ENCODE results near the gene BEST2.
A peak's percentile ranks its signal among the peaks of the same experiment; 100 is the strongest.

Gene BEST2

GRCh38 chr19:12748489-12748888 is 3.1 kb upstream of the BEST2 start:
- Mint-ChIP-seq H3K4me3 (no peak overlapping the region), H3K9me3 (peaks cover 5% of the 10 kb centered on the region), H3K36me3 (peaks cover 23% of the 10 kb centered on the region), H3K4me1 (peaks cover 6% of the 10 kb centered on the region), H3K27ac (no peak overlapping the region), H3K27me3 (peaks cover 22% of the 10 kb centered on the region)
- ATAC-seq (ENCODE audit: low read depth) = no peak
- DNase-seq (ENCODE audit: low spot score in 2 of 2) = no peak

DNA sequence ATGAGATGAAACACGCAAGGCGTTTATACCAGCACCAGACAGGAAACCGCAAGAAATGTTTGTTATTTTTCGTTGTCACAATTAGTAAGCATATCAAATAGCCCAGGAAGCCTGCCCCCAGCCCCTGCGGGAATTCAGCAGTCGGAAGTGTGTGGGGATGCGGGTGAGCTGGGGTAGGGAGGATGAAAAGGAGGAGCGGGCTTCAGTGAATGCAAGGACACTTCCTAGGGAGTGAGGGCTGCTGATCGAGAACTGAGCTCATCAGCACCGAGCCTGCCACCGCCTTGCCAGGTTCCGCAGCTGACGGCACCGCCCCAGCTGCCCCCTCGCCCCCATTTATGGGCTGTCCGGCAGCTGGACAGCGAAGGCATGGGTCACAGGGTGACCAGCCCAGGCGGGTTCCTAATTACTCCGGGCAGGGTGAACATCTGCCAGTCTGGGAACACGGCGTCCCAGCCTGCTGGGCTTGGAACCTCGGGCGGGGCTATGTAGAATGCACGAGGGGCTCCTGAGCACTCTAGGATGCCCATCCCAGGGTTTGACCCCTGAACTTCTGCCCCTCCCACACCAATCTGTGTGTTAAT is 1.6 kb upstream of the BEST2 start:
- H3K9me3 Mint-ChIP-seq = peaks cover 5% of the 10 kb centered on the region
- peaks cover 6% of the 10 kb centered on the region for H3K4me1 Mint-ChIP-seq
- ATAC-seq (ENCODE audit: low read depth) (peak; percentile 44), DNase-seq (ENCODE audit: low spot score in 2 of 2) (no peak)
- H3K36me3 Mint-ChIP-seq = peaks cover 23% of the 10 kb centered on the region
- H3K27ac Mint-ChIP-seq = peak overlapping the region; percentile 35
- H3K27me3 Mint-ChIP-seq = peaks cover 24% of the 10 kb centered on the region
- H3K4me3 Mint-ChIP-seq = peak overlapping the region; percentile 64

DNA sequence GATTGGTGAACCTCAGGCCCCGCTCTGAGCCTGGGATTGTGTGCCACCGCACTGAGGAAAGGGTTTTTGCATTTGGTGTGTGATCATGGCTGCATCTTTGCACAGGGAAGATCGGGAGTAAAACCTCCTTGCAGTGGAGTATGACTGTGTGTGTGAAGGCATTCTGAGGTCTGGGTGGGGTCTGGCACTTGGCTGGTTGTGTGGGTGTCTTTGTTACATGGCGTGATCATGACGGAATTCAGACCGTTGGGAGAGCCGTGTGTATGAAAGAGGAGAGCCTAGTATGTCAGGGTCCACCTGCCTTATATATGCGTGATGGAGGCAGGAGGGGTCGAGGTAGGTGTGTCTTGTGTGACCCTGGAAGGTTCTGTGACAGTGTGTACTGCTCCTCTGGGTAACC is 740 bp upstream of the BEST2 start:
- DNase-seq (ENCODE audit: low spot score in 2 of 2) = no peak

DNA sequence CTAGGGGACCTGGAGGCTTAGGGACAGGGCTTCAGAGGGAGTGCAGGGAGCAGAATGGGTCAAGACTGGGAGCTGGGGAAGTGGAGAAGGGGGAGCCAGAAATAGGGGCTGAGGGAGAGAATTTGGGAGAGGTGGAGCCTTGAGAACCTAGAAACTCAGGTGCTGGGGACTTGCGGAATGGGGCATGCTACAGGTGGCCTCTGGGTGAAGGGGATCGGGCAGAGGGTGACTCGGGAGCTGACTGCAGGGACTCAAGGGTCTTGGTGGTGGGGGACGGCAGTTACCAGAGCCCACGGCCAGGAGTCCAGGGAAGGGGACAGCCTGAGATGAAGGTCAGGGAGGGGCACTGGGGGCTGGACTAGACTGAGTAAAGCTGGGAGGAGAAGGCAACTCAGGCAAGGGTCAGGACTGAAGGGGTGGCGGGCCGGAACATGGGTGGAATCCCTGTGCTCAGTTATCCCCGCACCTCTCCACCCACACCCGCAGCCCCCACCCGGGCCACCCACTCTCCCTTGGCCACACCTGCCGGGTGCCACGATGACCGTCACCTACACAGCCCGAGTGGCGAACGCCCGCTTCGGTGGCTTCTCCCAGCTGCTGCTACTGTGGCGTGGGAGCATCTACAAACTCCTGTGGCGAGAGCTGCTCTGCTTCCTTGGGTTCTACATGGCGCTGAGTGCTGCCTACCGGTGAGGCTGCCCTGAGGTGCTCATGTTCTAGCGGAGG is 628 bp downstream of the BEST2 start:
- H3K27ac Mint-ChIP-seq = no peak overlapping the region
- H3K4me1 Mint-ChIP-seq = peaks cover 6% of the 10 kb centered on the region
- no peak overlapping the region for H3K4me3 Mint-ChIP-seq
- DNase-seq (ENCODE audit: low spot score in 2 of 2) = no peak
- H3K36me3 Mint-ChIP-seq = peaks cover 12% of the 10 kb centered on the region
- no peak for ATAC-seq (ENCODE audit: low read depth)
- H3K9me3 Mint-ChIP-seq = peaks cover 5% of the 10 kb centered on the region
- peaks cover 35% of the 10 kb centered on the region for H3K27me3 Mint-ChIP-seq

More for the DNA sequence above, 740 bp upstream of the BEST2 start:
- Mint-ChIP-seq H3K9me3 (peaks cover 5% of the 10 kb centered on the region), H3K4me1 (peaks cover 6% of the 10 kb centered on the region), H3K4me3 (no peak overlapping the region), H3K27me3 (peaks cover 30% of the 10 kb centered on the region), H3K27ac (no peak overlapping the region), H3K36me3 (peaks cover 18% of the 10 kb centered on the region)
- no peak for ATAC-seq (ENCODE audit: low read depth)

DNA sequence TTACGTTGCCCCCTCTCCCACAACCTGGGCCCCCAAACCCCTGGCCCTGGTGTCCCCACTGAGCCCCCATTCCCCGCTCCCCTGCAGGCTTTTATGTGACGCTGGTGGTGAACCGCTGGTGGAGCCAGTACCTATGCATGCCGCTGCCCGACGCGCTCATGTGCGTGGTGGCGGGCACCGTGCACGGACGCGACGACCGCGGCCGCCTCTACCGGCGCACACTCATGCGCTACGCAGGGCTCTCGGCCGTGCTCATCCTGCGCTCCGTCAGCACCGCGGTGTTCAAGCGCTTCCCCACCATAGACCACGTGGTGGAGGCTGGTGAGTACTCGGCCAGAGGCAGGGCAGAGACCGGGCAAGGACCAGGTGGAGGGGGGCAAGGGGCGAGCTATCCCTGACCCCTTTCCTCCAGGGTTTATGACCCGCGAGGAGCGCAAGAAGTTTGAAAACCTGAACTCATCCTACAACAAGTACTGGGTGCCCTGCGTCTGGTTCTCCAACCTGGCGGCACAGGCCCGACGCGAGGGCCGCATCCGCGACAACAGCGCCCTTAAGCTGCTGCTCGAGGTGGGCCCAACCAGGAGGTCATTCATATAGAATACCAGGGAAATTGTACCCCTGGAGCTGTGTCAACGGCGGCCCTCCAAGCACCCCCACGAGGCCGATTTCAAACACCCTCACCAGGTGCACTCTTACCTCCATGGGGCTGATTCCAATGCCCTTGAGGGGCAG is 3.0 kb downstream of the BEST2 start:
- Mint-ChIP-seq H3K27ac (no peak overlapping the region), H3K27me3 (peaks cover 33% of the 10 kb centered on the region), H3K36me3 (no peaks in the 10 kb centered on the region), H3K4me3 (no peak overlapping the region), H3K9me3 (no peaks in the 10 kb centered on the region), H3K4me1 (peaks cover 5% of the 10 kb centered on the region)
- DNase-seq (ENCODE audit: low spot score in 2 of 2) (no peak), ATAC-seq (ENCODE audit: low read depth) (no peak)

DNA sequence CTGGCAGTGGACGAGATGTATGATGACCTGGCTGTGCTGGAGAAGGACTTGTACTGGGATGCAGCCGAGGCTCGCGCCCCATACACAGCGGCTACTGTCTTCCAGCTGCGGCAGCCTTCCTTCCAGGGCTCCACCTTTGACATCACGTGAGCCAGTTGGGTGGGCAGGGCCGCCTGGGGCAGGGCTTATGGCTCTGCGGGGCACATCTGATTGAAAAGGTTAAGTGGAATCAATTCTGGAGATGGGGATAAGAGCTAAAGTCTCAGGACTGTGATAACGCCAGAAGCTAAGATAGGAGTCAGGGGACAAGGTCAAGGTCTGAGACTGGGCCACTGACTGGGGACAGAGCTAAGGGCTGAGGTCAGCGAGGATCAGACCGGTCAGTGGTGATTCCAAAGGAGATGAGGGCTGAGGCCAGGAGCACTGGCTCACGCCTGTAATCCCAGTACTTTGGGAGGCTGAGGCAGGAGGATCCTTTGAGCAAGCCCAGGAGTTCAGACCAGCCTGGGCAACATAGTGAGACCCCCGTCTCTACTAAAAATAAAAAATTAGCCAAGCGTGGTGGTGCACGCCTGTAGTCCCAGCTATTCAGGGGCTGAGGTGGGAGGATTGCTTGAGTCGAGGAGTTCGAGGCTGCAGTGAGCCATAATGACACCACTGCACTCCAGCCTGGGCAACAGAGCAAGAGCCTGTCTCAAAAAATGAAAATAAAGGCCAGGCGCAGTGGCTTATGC is 4.7 kb downstream of the BEST2 start:
- DNase-seq (ENCODE audit: low spot score in 2 of 2) = no peak
- no peak overlapping the region for H3K4me3 Mint-ChIP-seq
- peaks cover 23% of the 10 kb centered on the region for H3K27me3 Mint-ChIP-seq
- no peaks in the 10 kb centered on the region for H3K36me3 Mint-ChIP-seq
- no peaks in the 10 kb centered on the region for H3K4me1 Mint-ChIP-seq
- no peak overlapping the region for H3K27ac Mint-ChIP-seq
- ATAC-seq (ENCODE audit: low read depth) = no peak
- H3K9me3 Mint-ChIP-seq = no peaks in the 10 kb centered on the region

- ATAC-seq (ENCODE audit: low read depth) (peak; percentile 74), DNase-seq (ENCODE audit: low spot score in 2 of 2) (peak; percentile 63 to 75)
- Mint-ChIP-seq H3K4me1 (no peaks in the 10 kb centered on the region), H3K27me3 (peaks cover 18% of the 10 kb centered on the region), H3K9me3 (no peaks in the 10 kb centered on the region), H3K36me3 (no peaks in the 10 kb centered on the region), H3K27ac (no peak overlapping the region), H3K4me3 (peak overlapping the region; percentile 32)
Measured at GRCh38 chr19:12757544-12758274, 6.1 kb downstream of the BEST2 start.

- H3K36me3 Mint-ChIP-seq = no peaks in the 10 kb centered on the region
Measured at GRCh38 chr19:12759686-12760085, 8.1 kb downstream of the BEST2 start.

GRCh38 chr19:12763100-12763499 is 11.5 kb downstream of the BEST2 start:
- ATAC-seq (ENCODE audit: low read depth) (no peak), DNase-seq (ENCODE audit: low spot score in 2 of 2) (no peak)
- Mint-ChIP-seq H3K4me3 (no peak overlapping the region), H3K36me3 (no peaks in the 10 kb centered on the region), H3K9me3 (no peaks in the 10 kb centered on the region), H3K27ac (no peak overlapping the region), H3K27me3 (peaks cover 1% of the 10 kb centered on the region), H3K4me1 (peaks cover 5% of the 10 kb centered on the region)

More at GRCh38 chr19:12759686-12760085, 8.1 kb downstream of the BEST2 start:
- H3K9me3 Mint-ChIP-seq = no peaks in the 10 kb centered on the region
- ATAC-seq (ENCODE audit: low read depth) (no peak), DNase-seq (ENCODE audit: low spot score in 2 of 2) (no peak)
- H3K4me3 Mint-ChIP-seq = no peak overlapping the region
- H3K27ac Mint-ChIP-seq = no peak overlapping the region
- H3K27me3 Mint-ChIP-seq = peaks cover 13% of the 10 kb centered on the region
- H3K4me1 Mint-ChIP-seq = no peaks in the 10 kb centered on the region

DNA sequence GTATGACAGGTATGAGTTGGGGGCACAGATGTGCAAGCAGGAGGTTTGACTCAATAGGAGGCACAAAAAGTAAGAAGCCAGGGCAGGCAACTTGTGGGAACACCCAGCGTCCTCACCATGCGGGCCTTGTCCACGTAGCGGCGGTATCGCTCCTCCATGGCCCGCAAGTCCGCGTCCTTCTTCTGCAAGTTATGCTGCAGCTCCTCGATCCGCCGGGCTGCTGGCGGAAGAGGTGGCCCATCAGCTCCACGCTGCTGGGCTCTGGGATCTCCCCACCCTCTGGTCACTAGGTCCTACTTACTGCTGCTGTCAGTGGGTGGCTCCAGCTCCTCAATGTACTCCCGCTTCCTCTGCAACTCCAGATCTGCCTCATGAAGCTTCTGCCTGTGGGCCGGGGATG is 13.1 kb downstream of the BEST2 start:
- no peaks in the 10 kb centered on the region for H3K36me3 Mint-ChIP-seq
- ATAC-seq (ENCODE audit: low read depth) = no peak
- H3K27ac Mint-ChIP-seq = no peak overlapping the region
- no peaks in the 10 kb centered on the region for H3K27me3 Mint-ChIP-seq
- H3K4me3 Mint-ChIP-seq = no peak overlapping the region
- no peak for DNase-seq (ENCODE audit: low spot score in 2 of 2)
- peaks cover 7% of the 10 kb centered on the region for H3K4me1 Mint-ChIP-seq
- H3K9me3 Mint-ChIP-seq = no peaks in the 10 kb centered on the region

- ATAC-seq (ENCODE audit: low read depth) (peak; percentile 74), DNase-seq (ENCODE audit: low spot score in 2 of 2) (peak; percentile 81 to 93)
- H3K4me1 Mint-ChIP-seq = peaks cover 12% of the 10 kb centered on the region
- no peaks in the 10 kb centered on the region for H3K27me3 Mint-ChIP-seq
- H3K36me3 Mint-ChIP-seq = no peaks in the 10 kb centered on the region
- H3K27ac Mint-ChIP-seq = no peak overlapping the region
- no peaks in the 10 kb centered on the region for H3K9me3 Mint-ChIP-seq
- H3K4me3 Mint-ChIP-seq = peak overlapping the region; percentile 5
Measured at GRCh38 chr19:12766051-12766521, 14.5 kb downstream of the BEST2 start.

- H3K4me3 Mint-ChIP-seq = no peak overlapping the region
- H3K36me3 Mint-ChIP-seq = no peaks in the 10 kb centered on the region
- no peaks in the 10 kb centered on the region for H3K9me3 Mint-ChIP-seq
- no peak overlapping the region for H3K27ac Mint-ChIP-seq
- no peak for ATAC-seq (ENCODE audit: low read depth)
- no peak for DNase-seq (ENCODE audit: low spot score in 2 of 2)
- peaks cover 12% of the 10 kb centered on the region for H3K4me1 Mint-ChIP-seq
- H3K27me3 Mint-ChIP-seq = no peaks in the 10 kb centered on the region
Measured at GRCh38 chr19:12767150-12767549, 15.6 kb downstream of the BEST2 start.

DNA sequence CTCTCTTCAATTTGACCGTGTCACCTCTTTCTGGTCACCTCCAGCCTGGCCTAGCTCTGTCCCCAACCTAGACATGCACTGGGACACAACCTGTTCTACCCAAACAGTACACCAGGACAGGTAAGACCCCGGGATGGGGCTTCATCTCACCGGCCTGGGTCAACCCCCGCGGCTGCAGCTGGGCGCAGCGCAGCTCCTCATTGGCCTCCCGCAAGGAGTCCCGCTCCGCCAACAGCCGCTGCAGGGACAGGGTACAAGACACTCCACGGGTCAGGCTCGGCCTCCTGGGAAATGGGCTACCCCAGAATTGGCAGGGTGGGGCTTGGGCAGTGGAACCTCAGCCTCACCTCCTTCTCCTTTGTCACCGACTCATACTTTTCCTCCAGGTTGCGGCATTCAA is 16.1 kb downstream of the BEST2 start:
- ATAC-seq (ENCODE audit: low read depth) = no peak

More for the DNA sequence above, 16.1 kb downstream of the BEST2 start:
- Mint-ChIP-seq H3K27me3 (no peaks in the 10 kb centered on the region), H3K36me3 (no peaks in the 10 kb centered on the region), H3K4me1 (peaks cover 12% of the 10 kb centered on the region), H3K4me3 (no peak overlapping the region), H3K27ac (no peak overlapping the region), H3K9me3 (no peaks in the 10 kb centered on the region)
- no peak for DNase-seq (ENCODE audit: low spot score in 2 of 2)
